Measurements from ENCODE around the gene C21orf58. TPM values are rescaled to one million over a fixed set of nuclear protein-coding genes. Genes with fewer than 3 reads are reported as not detected.

Gene C21orf58
- total RNA-seq, 1 experiment from 2014 or later, result 35.1 TPM

- no peak for TF ChIP-seq ARID4B (CRISPR knock-in tag; IDR thresholded peaks at IDR 0.05; ENCODE audit: borderline replicate concordance)
- TF ChIP-seq GTF2I (CRISPR knock-in tag; conservative IDR thresholded peaks at IDR 0.05), result no peak
- TF ChIP-seq ETV6 (CRISPR knock-in tag; IDR thresholded peaks at IDR 0.05), result no peak
- TF ChIP-seq GRHL2 (CRISPR knock-in tag; IDR thresholded peaks at IDR 0.05; ENCODE audit: insufficient replicate concordance, severe bottlenecking), result no peak
- TF ChIP-seq NR1H2 (CRISPR knock-in tag; IDR thresholded peaks at IDR 0.05), result no peak
- no peak for TF ChIP-seq ERG (CRISPR knock-in tag; IDR thresholded peaks at IDR 0.05)
- no peak for TF ChIP-seq FOXP4 (CRISPR knock-in tag; IDR thresholded peaks at IDR 0.05)
- no peak for TF ChIP-seq CREM (CRISPR knock-in tag; IDR thresholded peaks at IDR 0.05)
- no peak for TF ChIP-seq E2F5 (CRISPR knock-in tag; IDR thresholded peaks at IDR 0.05)
- no peak for TF ChIP-seq FOXK1 (CRISPR knock-in tag; IDR thresholded peaks at IDR 0.05)
- no peak for TF ChIP-seq ZBTB43 (CRISPR knock-in tag; IDR thresholded peaks at IDR 0.05)
Measured at GRCh38 chr21:46350981-46351380, 27.3 kb upstream of the C21orf58 start (continued).

GRCh38 chr21:46350571-46350970, 26.9 kb upstream of the C21orf58 start:
- ATAC-seq, result no peak
- ChIA-PET CTCF (no interaction called here), POLR2A (no interaction called here)
- DNase-seq (ENCODE audit: low spot score), result no peak
- no peaks in the 10 kb centered on the region for H3K27me3 Mint-ChIP-seq (ENCODE audit: low read depth)
- H3K4me3 Mint-ChIP-seq, result no peak overlapping the region
- no peak overlapping the region for H3K27ac Mint-ChIP-seq
- H3K9me3 Mint-ChIP-seq, result no peaks in the 10 kb centered on the region
- H3K4me1 Mint-ChIP-seq, result no peaks in the 10 kb centered on the region
- H3K36me3 Mint-ChIP-seq, result peaks cover 69% of the 10 kb centered on the region
- TF ChIP-seq ZNF121 (CRISPR knock-in tag; IDR thresholded peaks at IDR 0.05), result no peak
- TF ChIP-seq RORB (CRISPR knock-in tag; IDR thresholded peaks at IDR 0.05), result no peak
- TF ChIP-seq ZNF423 (CRISPR knock-in tag; IDR thresholded peaks at IDR 0.05), result no peak
- TF ChIP-seq ARID4B (CRISPR knock-in tag; IDR thresholded peaks at IDR 0.05; ENCODE audit: borderline replicate concordance), result no peak
- no peak for TF ChIP-seq KAT7 (CRISPR knock-in tag; IDR thresholded peaks at IDR 0.05; ENCODE audit: borderline replicate concordance)
- no peak for TF ChIP-seq AR (CRISPR knock-in tag; IDR thresholded peaks at IDR 0.05)
- TF ChIP-seq ATF3 (CRISPR knock-in tag; conservative IDR thresholded peaks at IDR 0.05), result no peak
